Natural killer cell (primary cell): ENCODE measurements around the gene TMEM145. TPM values are rescaled to one million over a fixed set of nuclear protein-coding genes. Genes with fewer than 3 reads are reported as not detected.

Source experiments
- ATAC-seq, 3 donors: fragments of 150-1000 bp in 2 of 3; fragments of 200-7000 bp in 1 of 3; cut with Tn5 transposase; 1 replicate in 1 of 3; 2 replicates in 2 of 3; pipeline ENCODE4 v1.10.0; 2021; ENCODE audit warnings: mild to moderate bottlenecking in 2 of 3, moderate library complexity in 2 of 3
- DNase-seq, 2 donors: peaks; one replicate each; pipeline versions ENCODE4 v3.0.0 to v3.0.0-alpha.2; 2013 to 2021; ENCODE audit warnings: mixed read lengths in 1 of 2
- H3K27ac ChIP-seq: one replicate; pipeline ENCODE4 v1.5.1; 2013; ENCODE audit warnings: mild to moderate bottlenecking, low read length
- H3K27me3 ChIP-seq: one replicate; pipeline ENCODE4 v1.6.1; 2013; ENCODE audit warnings: low read length; ENCODE audit not compliant: control insufficient read depth, insufficient read depth
- H3K36me3 ChIP-seq: one replicate; pipeline ENCODE4 v1.6.1; 2013; ENCODE audit warnings: low read length; ENCODE audit not compliant: control insufficient read depth, insufficient read depth
- H3K4me1 ChIP-seq: one replicate; pipeline ENCODE4 v1.6.1; 2013; ENCODE audit warnings: low read length; ENCODE audit not compliant: control insufficient read depth, insufficient read depth
- H3K4me3 ChIP-seq: one replicate; pipeline ENCODE4 v1.5.1; 2013; ENCODE audit warnings: low read length
- H3K9me3 ChIP-seq: one replicate; pipeline ENCODE4 v1.6.1; 2013; ENCODE audit warnings: low read length; ENCODE audit not compliant: control insufficient read depth, insufficient read depth
- H3K27ac Mint-ChIP-seq, 2 donors: one replicate each; pipeline ENCODE4 v1.8.0; 2022; ENCODE audit warnings: mild to moderate bottlenecking in 2 of 2, mixed read lengths in 2 of 2, moderate library complexity in 1 of 2
- H3K27me3 Mint-ChIP-seq, 2 donors: one replicate each; pipeline ENCODE4 v1.8.0; 2022; ENCODE audit warnings: low read depth in 2 of 2, mixed read lengths in 2 of 2
- H3K36me3 Mint-ChIP-seq: one replicate; pipeline ENCODE4 v1.8.0; 2022; ENCODE audit warnings: mixed read lengths
- H3K4me1 Mint-ChIP-seq, 2 donors: one replicate each; pipeline ENCODE4 v1.8.0; 2022; ENCODE audit warnings: mixed read lengths in 2 of 2
- H3K4me3 Mint-ChIP-seq: one replicate; pipeline ENCODE4 v1.8.0; 2022; ENCODE audit warnings: mild to moderate bottlenecking, moderate library complexity, mixed read lengths
- H3K9me3 Mint-ChIP-seq, 2 donors: one replicate each; pipeline ENCODE4 v1.8.0; 2022; ENCODE audit warnings: mixed read lengths in 2 of 2
- WGBS: methylation state at CpG from one replicate; pipeline ENCODE4 v1.1.7; 2013; ENCODE audit warnings: missing lambda C conversion rate; ENCODE audit not compliant: insufficient coverage; 5-methylcytosine and 5-hydroxymethylcytosine counted together
- intact Hi-C: fragments of 100-400 bp; cut with micrococcal nuclease; formaldehyde crosslinking; loops from one replicate; pipeline ENCODE4 v1.14.2; 2022
- total RNA-seq, 4 donors: library from RNA; stranded (reverse); fragments of 120-200 nt in 1 of 4; gene quantifications; one replicate each; pipeline versions ENCODE4 v1.2.3 to v1.2.4, GENCODE V29; 2013 to 2022
- TF ChIP-seq, protein P1 (sequence below): fragments of 200-600 bp; IDR thresholded peaks from one replicate; pipeline ENCODE4 v1.8.0; 2022; ENCODE audit warnings: antibody characterized with exemption

TMEM145 gene
- total RNA-seq, 3 donors from 2014 or later (not counting 1 experiment from before 2014, with no cell fraction given) = not detected

DNA sequence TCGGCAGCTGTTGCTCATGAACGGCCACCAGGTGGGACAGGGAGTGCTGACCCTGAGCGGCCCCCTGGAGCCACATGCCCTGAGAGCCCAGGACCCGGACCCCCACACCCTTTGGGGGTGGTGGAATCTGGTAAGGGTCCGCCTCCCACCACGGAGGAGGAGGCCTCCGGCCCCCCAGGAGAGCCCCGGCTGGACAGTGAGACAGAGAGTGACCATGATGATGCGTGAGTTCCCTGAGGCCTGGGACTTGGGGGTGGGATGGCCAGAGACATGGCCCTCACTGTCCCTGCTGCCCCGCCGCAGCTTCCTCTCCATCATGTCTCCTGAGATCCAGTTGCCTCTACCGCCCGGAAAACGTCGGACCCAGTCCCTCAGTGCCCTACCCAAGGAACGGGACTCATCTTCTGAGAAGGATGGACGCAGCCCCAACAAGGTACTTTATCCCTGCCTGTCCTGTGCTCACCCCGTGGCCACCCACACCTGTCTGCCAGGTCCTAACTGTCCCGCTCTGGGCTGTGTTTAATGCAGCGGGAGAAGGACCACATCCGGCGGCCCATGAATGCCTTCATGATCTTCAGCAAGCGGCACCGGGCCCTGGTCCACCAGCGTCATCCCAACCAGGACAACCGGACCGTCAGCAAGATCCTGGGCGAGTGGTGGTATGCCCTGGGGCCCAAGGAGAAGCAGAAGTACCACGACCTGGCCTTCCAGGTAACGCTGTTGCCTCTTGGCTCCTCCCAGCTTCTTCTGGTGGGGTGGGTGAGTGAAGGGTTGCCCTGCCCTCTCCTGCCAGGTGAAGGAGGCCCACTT lies 25.9 kb upstream of the TMEM145 start:
- 96% methylated on average over 30 of the region's 30 CpGs for WGBS
- no peaks in the 10 kb centered on the region for H3K9me3 ChIP-seq
- intact Hi-C loops = no loop called here
- H3K9me3 Mint-ChIP-seq = no peaks in the 10 kb centered on the region
- TF ChIP-seq, protein P1, sequence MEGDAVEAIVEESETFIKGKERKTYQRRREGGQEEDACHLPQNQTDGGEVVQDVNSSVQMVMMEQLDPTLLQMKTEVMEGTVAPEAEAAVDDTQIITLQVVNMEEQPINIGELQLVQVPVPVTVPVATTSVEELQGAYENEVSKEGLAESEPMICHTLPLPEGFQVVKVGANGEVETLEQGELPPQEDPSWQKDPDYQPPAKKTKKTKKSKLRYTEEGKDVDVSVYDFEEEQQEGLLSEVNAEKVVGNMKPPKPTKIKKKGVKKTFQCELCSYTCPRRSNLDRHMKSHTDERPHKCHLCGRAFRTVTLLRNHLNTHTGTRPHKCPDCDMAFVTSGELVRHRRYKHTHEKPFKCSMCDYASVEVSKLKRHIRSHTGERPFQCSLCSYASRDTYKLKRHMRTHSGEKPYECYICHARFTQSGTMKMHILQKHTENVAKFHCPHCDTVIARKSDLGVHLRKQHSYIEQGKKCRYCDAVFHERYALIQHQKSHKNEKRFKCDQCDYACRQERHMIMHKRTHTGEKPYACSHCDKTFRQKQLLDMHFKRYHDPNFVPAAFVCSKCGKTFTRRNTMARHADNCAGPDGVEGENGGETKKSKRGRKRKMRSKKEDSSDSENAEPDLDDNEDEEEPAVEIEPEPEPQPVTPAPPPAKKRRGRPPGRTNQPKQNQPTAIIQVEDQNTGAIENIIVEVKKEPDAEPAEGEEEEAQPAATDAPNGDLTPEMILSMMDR = no peak
- H3K27me3 ChIP-seq = no peaks in the 10 kb centered on the region
- DNase-seq (no peak), ATAC-seq (no peak)
- H3K36me3 ChIP-seq = peaks cover 52% of the 10 kb centered on the region
- peaks cover 13 to 29% of the 10 kb centered on the region in 2 donors for H3K4me1 Mint-ChIP-seq
- H3K4me1 ChIP-seq = peaks cover 31% of the 10 kb centered on the region
- no peak overlapping the region for H3K4me3 ChIP-seq
- no peaks in the 10 kb centered on the region for H3K27me3 Mint-ChIP-seq
- no peaks in the 10 kb centered on the region for H3K36me3 Mint-ChIP-seq
- no peak overlapping the region for H3K27ac Mint-ChIP-seq
- no peak overlapping the region for H3K4me3 Mint-ChIP-seq
- H3K27ac ChIP-seq = no peak overlapping the region

DNA sequence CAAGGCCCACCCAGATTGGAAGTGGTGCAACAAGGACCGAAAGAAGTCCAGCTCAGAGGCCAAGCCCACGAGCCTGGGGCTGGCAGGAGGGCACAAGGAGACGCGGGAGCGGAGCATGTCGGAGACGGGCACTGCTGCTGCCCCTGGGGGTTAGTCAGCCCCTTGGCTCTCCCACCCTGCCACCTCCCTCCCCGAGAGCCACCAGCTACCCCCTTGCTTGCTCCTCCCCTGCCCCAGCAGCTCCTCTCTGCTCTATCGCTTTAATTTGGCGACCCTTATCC lies 25.3 kb upstream of the TMEM145 start:
- TF ChIP-seq, protein P1 = no peak
- Histone ChIP-seq H3K36me3 (peaks cover 56% of the 10 kb centered on the region), H3K27me3 (no peaks in the 10 kb centered on the region), H3K27ac (no peak overlapping the region), H3K4me1 (peaks cover 25% of the 10 kb centered on the region), H3K4me3 (no peak overlapping the region), H3K9me3 (no peaks in the 10 kb centered on the region)
- no peak overlapping the region for H3K27ac Mint-ChIP-seq
- H3K4me1 Mint-ChIP-seq = peaks cover 13 to 29% of the 10 kb centered on the region in 2 donors
- 97% methylated on average over 10 of the region's 10 CpGs for WGBS
- intact Hi-C loops = no loop called here
- H3K4me3 Mint-ChIP-seq = no peak overlapping the region
- DNase-seq = no peak
- H3K36me3 Mint-ChIP-seq = no peaks in the 10 kb centered on the region
- no peaks in the 10 kb centered on the region for H3K9me3 Mint-ChIP-seq
- H3K27me3 Mint-ChIP-seq = no peaks in the 10 kb centered on the region
- ATAC-seq = no peak

DNA sequence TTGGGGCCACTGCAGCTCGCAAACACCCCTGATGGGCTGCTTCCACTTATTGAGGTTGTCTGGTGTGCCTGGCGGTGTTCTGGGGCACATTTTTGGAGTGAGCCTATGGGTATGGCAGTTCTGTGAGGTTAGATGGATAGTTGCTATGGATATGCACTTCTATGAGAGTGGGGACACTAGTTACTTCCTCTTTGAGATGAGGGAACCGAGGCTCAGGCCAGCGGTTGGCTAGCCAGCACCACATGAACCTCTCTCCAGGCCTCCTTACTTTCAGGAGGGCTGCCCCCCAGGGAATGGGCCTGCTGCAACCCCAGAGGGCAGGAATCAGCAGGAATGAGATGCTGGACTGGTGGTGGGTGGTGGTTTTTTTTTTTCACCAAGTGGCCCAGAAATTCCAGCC lies 24.7 kb upstream of the TMEM145 start:
- intact Hi-C loops = no loop called here
- TF ChIP-seq, protein P1 = no peak

More for the DNA sequence above, 24.7 kb upstream of the TMEM145 start:
- Mint-ChIP-seq H3K36me3 (no peaks in the 10 kb centered on the region), H3K4me1 (peaks cover 13 to 29% of the 10 kb centered on the region in 2 donors), H3K27ac (no peak overlapping the region), H3K27me3 (no peaks in the 10 kb centered on the region), H3K9me3 (no peaks in the 10 kb centered on the region), H3K4me3 (no peak overlapping the region)
- Histone ChIP-seq H3K36me3 (peaks cover 62% of the 10 kb centered on the region), H3K4me3 (no peak overlapping the region), H3K4me1 (peaks cover 19% of the 10 kb centered on the region), H3K9me3 (no peaks in the 10 kb centered on the region), H3K27ac (no peak overlapping the region), H3K27me3 (no peaks in the 10 kb centered on the region)
- DNase-seq (no peak), ATAC-seq (no peak)
- WGBS = 81% methylated on average over 4 of the region's 4 CpGs
